ENCODE results near the gene HSPB6.

The HSPB6 gene

DNA sequence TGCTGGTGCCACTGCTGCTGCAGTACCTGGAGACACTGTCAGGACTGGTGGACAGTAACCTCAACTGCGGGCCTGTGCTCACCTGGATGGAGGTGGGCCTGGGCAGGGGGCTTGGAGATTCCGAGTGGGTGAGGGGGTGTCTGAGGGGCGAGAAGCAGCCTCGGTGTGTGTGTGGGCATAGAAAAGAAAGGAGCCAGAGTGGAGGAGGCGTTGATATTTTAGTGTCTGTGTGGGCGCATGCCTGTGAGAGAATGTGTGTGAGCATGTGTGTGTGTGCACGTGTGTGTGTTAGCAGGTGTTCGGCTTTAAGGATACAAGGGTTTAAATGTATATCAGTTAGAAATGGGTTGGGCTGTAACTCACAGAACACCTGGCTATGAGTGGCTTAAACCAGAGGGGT lies 22.2 kb upstream of the HSPB6 start:
- Histone ChIP-seq H3K36me3 (ENCODE audit: insufficient read depth) (no peaks in the 10 kb centered on the region), H4K20me1 (ENCODE audit: insufficient read depth) (no peaks in the 10 kb centered on the region), H3K4me2 (no peak overlapping the region)

DNA sequence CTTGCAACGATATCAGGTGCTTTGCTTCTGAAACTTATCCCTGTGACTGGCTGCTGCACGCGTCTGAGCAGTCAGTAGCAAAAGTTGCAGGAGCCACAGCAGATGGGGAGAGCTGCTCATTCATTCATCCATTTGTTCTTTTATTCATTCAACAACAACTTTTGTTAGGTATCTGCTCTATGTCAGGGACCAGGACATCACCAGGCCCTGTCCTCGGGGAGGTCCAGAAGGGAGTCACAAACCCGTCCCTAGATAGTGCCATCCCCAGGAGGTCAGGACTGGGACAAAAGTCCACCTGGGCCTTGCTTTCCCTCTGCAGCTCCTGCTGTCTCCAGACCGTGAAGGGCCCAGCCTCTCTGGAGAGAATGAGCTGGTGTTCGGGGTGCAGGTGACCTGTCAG lies 21.1 kb upstream of the HSPB6 start:
- Histone ChIP-seq H4K20me1 (ENCODE audit: insufficient read depth) (no peaks in the 10 kb centered on the region), H3K4me1 (ENCODE audit: low read depth, poor library complexity, severe bottlenecking) (peaks cover 10% of the 10 kb centered on the region), H3K36me3 (ENCODE audit: insufficient read depth) (no peaks in the 10 kb centered on the region), H3K27me3 (ENCODE audit: insufficient read depth, low read depth) (no peaks in the 10 kb centered on the region), H3K9ac (no peak overlapping the region), H3K79me2 (ENCODE audit: insufficient read depth, low read depth) (0 out of 2 replicates have a peak, but pooled peaks cover 8% of the 10 kb centered on the region), H3K27ac (no peak overlapping the region), H3K4me2 (no peak overlapping the region), H3K4me3 (IDR thresholded peaks at IDR 0.05; ENCODE audit: insufficient read depth, low read depth, low read length) (no peak overlapping the region), H2AFZ (ENCODE audit: low read depth) (no peak overlapping the region)
- TF ChIP-seq, protein P1, sequence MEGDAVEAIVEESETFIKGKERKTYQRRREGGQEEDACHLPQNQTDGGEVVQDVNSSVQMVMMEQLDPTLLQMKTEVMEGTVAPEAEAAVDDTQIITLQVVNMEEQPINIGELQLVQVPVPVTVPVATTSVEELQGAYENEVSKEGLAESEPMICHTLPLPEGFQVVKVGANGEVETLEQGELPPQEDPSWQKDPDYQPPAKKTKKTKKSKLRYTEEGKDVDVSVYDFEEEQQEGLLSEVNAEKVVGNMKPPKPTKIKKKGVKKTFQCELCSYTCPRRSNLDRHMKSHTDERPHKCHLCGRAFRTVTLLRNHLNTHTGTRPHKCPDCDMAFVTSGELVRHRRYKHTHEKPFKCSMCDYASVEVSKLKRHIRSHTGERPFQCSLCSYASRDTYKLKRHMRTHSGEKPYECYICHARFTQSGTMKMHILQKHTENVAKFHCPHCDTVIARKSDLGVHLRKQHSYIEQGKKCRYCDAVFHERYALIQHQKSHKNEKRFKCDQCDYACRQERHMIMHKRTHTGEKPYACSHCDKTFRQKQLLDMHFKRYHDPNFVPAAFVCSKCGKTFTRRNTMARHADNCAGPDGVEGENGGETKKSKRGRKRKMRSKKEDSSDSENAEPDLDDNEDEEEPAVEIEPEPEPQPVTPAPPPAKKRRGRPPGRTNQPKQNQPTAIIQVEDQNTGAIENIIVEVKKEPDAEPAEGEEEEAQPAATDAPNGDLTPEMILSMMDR (conservative IDR thresholded peaks at IDR 0.05; ENCODE audit: low read depth, low read length) = no peak

More for the DNA sequence above, 22.2 kb upstream of the HSPB6 start:
- Histone ChIP-seq H3K27ac (no peak overlapping the region), H3K4me1 (ENCODE audit: low read depth, poor library complexity, severe bottlenecking) (peaks cover 10% of the 10 kb centered on the region), H2AFZ (ENCODE audit: low read depth) (no peak overlapping the region), H3K27me3 (ENCODE audit: insufficient read depth, low read depth) (no peaks in the 10 kb centered on the region), H3K9ac (no peak overlapping the region), H3K4me3 (IDR thresholded peaks at IDR 0.05; ENCODE audit: insufficient read depth, low read depth, low read length) (no peak overlapping the region), H3K79me2 (ENCODE audit: insufficient read depth, low read depth) (0 out of 2 replicates have a peak, but pooled peaks cover 8% of the 10 kb centered on the region)
- TF ChIP-seq, protein P1 (conservative IDR thresholded peaks at IDR 0.05; ENCODE audit: low read depth, low read length) = no peak

DNA sequence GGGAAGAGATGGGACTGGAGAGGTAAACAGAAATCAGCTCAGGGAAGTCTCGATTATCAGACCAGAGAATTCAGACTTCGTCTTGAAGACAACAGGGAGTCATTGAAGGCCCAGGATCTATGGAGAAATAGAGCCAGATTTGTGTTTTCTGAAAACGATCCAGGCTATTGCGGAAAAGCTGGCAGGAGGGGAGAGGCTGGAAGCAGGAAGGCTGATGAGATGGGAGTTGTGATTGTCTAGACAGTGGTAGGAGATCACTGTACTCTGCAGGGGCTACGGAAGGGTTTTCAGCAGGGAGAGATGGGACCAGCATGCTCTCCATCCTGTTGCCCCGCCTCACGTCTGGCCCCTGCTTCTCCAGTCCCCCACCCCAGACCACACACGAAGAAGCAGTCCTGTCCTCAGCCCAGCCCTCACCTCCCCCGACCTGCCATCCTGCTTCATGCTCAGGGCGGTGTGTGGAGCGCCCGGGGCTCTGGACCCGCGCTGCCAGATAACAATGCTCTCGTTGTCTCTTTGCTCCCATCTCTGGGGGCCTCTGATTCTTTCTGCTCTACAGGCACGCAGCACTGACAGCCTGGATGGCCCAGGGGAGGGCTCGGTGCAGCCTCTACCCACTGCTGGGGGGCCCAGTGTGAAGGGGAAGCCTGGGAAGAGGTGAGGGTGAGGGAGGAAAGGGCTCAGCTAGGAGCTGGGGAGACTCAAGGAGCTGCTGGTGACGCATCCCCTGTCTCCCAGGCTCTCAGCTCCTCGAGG lies 20.4 kb upstream of the HSPB6 start:
- TF ChIP-seq, protein P1 (conservative IDR thresholded peaks at IDR 0.05; ENCODE audit: low read depth, low read length) = no peak
- H3K4me3 ChIP-seq (IDR thresholded peaks at IDR 0.05; ENCODE audit: insufficient read depth, low read depth, low read length) = no peak overlapping the region
- H4K20me1 ChIP-seq (ENCODE audit: insufficient read depth) = no peaks in the 10 kb centered on the region
- H3K9ac ChIP-seq = no peak overlapping the region
- no peak overlapping the region for H3K4me2 ChIP-seq
- H2AFZ ChIP-seq (ENCODE audit: low read depth) = no peak overlapping the region
- no peaks in the 10 kb centered on the region for H3K36me3 ChIP-seq (ENCODE audit: insufficient read depth)
- peaks cover 10% of the 10 kb centered on the region for H3K4me1 ChIP-seq (ENCODE audit: low read depth, poor library complexity, severe bottlenecking)
- no peak overlapping the region for H3K27ac ChIP-seq
- H3K79me2 ChIP-seq (ENCODE audit: insufficient read depth, low read depth) = 0 out of 2 replicates have a peak, but pooled peaks cover 8% of the 10 kb centered on the region
- no peaks in the 10 kb centered on the region for H3K27me3 ChIP-seq (ENCODE audit: insufficient read depth, low read depth)

DNA sequence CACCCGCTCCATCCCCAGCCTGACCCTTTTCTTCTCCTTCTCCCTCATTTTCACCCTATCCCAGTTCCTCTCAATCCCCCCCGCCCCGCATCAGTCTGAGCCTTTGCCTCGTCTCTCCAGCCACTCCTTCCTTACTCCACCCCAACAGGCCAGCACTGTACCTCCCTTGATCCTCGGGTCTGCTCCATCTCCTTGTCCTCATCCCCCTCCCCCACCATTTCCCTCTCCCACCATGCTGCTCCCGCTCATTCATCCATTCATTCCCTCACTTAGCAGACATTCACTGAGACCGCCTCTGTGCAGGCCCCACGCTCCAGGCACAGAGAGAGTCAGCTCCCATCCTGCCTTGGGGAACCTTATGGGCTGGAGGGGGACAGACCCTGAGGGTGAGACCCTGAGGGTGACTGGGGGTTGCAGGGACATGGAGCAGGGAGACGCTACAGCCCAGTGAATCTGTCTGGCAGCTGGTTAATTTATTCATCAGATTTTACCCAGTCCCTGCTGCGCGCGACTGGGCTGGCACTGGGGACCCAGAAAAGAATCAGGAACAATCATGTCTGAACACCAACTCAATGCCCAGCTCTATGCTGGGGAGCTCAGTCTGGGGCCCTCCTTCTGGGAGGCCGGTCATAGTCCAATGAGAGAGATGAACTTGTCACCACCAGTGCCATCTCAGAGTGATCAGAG lies 19.4 kb upstream of the HSPB6 start:
- no peak overlapping the region for H3K4me3 ChIP-seq (IDR thresholded peaks at IDR 0.05; ENCODE audit: insufficient read depth, low read depth, low read length)
- no peaks in the 10 kb centered on the region for H3K36me3 ChIP-seq (ENCODE audit: insufficient read depth)
- TF ChIP-seq, protein P1 (conservative IDR thresholded peaks at IDR 0.05; ENCODE audit: low read depth, low read length) = no peak
- H3K27ac ChIP-seq = no peak overlapping the region
- H3K9ac ChIP-seq = no peak overlapping the region
- H3K4me1 ChIP-seq (ENCODE audit: low read depth, poor library complexity, severe bottlenecking) = peaks cover 10% of the 10 kb centered on the region
- H4K20me1 ChIP-seq (ENCODE audit: insufficient read depth) = no peaks in the 10 kb centered on the region
- H3K4me2 ChIP-seq = peak overlapping the region; percentile 74
- no peaks in the 10 kb centered on the region for H3K27me3 ChIP-seq (ENCODE audit: insufficient read depth, low read depth)
- H2AFZ ChIP-seq (ENCODE audit: low read depth) = peak overlapping the region; percentile 44; the same call in 1 of the 2 replicates
- 0 out of 2 replicates have a peak, but pooled peaks cover 8% of the 10 kb centered on the region for H3K79me2 ChIP-seq (ENCODE audit: insufficient read depth, low read depth)

Measured in KMS-11 (cell line).